GM21825 (cell line): ENCODE results near the gene PARD3.

Source experiments
- ATAC-seq: cut with Tn5 transposase; IDR thresholded peaks from one replicate; pipeline ENCODE4 v1.9.1; 2021; ENCODE audit warnings: mild to moderate bottlenecking, moderate library complexity; ENCODE audit not compliant: unreplicated experiment

Gene PARD3

GRCh38 chr10:34125702-34126101, 689.4 kb downstream of the PARD3 start:
- no peak for ATAC-seq

GRCh38 chr10:34124522-34125035, 690.5 kb downstream of the PARD3 start:
- no peak for ATAC-seq

- ATAC-seq: no peak
These were observed 693.1 kb downstream of the PARD3 start for GRCh38 chr10:34121781-34122622.

- no peak for ATAC-seq
These were observed 693.9 kb downstream of the PARD3 start for GRCh38 chr10:34121125-34121753.

GRCh38 chr10:34119456-34119855, 695.6 kb downstream of the PARD3 start:
- ATAC-seq: no peak

- no peak for ATAC-seq
These were observed 698.3 kb downstream of the PARD3 start for GRCh38 chr10:34116681-34117271.

GRCh38 chr10:34116220-34116641, 698.9 kb downstream of the PARD3 start:
- no peak for ATAC-seq

- no peak for ATAC-seq
These were observed 700.2 kb downstream of the PARD3 start for GRCh38 chr10:34114914-34115313.

GRCh38 chr10:34113504-34114225, 701.4 kb downstream of the PARD3 start:
- ATAC-seq: no peak

GRCh38 chr10:34112171-34112782, 702.8 kb downstream of the PARD3 start:
- ATAC-seq: no peak

- ATAC-seq: no peak
These were observed 703.9 kb downstream of the PARD3 start for GRCh38 chr10:34111179-34111578.

GRCh38 chr10:34109952-34110702, 705.0 kb downstream of the PARD3 start:
- no peak for ATAC-seq

GRCh38 chr10:34109495-34109894, 705.6 kb downstream of the PARD3 start:
- ATAC-seq: no peak

- ATAC-seq: no peak
These were observed 707.2 kb downstream of the PARD3 start for GRCh38 chr10:34107626-34108516.

GRCh38 chr10:34106356-34106885, 708.7 kb downstream of the PARD3 start:
- ATAC-seq: no peak

- no peak for ATAC-seq
These were observed 710.1 kb downstream of the PARD3 start for GRCh38 chr10:34104829-34105572.

GRCh38 chr10:34102893-34103506, 712.1 kb downstream of the PARD3 start:
- no peak for ATAC-seq
